ENCODE results near the gene CHN1.

DNA sequence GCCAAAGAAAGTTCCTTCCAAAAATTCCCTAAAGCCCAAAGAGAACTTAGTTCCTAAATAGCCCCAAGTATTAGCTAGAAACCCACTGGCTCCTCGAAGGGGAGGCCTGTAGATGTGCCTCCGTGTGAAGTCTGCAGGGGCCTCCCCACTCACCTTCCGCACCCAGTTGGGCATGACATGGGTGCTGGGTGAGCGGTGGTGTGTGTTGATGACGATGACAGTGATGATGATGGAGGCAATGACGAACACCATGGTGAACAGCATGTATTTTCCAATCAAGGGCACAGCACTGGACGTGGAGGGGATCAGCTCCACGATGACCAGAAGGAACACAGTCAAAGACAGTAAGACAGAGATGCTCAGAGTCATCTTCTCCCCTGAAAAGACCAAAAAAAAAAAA is 255.4 kb downstream of the CHN1 start:
- TF ChIP-seq, protein P1, sequence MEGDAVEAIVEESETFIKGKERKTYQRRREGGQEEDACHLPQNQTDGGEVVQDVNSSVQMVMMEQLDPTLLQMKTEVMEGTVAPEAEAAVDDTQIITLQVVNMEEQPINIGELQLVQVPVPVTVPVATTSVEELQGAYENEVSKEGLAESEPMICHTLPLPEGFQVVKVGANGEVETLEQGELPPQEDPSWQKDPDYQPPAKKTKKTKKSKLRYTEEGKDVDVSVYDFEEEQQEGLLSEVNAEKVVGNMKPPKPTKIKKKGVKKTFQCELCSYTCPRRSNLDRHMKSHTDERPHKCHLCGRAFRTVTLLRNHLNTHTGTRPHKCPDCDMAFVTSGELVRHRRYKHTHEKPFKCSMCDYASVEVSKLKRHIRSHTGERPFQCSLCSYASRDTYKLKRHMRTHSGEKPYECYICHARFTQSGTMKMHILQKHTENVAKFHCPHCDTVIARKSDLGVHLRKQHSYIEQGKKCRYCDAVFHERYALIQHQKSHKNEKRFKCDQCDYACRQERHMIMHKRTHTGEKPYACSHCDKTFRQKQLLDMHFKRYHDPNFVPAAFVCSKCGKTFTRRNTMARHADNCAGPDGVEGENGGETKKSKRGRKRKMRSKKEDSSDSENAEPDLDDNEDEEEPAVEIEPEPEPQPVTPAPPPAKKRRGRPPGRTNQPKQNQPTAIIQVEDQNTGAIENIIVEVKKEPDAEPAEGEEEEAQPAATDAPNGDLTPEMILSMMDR (IDR thresholded peaks at IDR 0.05), result no peak
- no peak for TF ChIP-seq POLR2A (IDR thresholded peaks at IDR 0.05)

All from esophagus squamous epithelium (tissue), 4 donors.